OCI-LY7 (cell line): ENCODE results near the gene TNFAIP3. TPM values are rescaled to one million over a fixed set of nuclear protein-coding genes. Genes with fewer than 3 reads are reported as not detected.

Experiments used
- BruUV-seq: library from RNA; stranded (reverse); fragments of 400-500 nt; replicated peaks from 2 replicates; lab custom pipeline; 2021; lab: Mats Ljungman, UMichigan
- CTCF ChIA-PET: fragments of 300-600 bp; sonication (Branson Sonifier 250); formaldehyde crosslinking; loops from one replicate; lab custom pipeline; 2022; ENCODE audit warnings: antibody characterized with exemption; ENCODE audit not compliant: unreplicated experiment; lab: Charles Lee
- POLR2A ChIA-PET: fragments of 300-600 bp; sonication (Branson Sonifier 250); formaldehyde crosslinking; loops from one replicate; lab custom pipeline; 2022; ENCODE audit warnings: antibody characterized with exemption; lab: Charles Lee
- DNase-seq: peaks from one replicate; pipeline ENCODE4 v3.0.0-alpha.2; 2015; ENCODE audit warnings: low spot score
- H2AFZ ChIP-seq: fragments of 200-600 bp; sonication (generic), shearing (Covaris generic); 2 replicates; pipeline ENCODE4 v1.6.1; 2014; ENCODE audit warnings: mild to moderate bottlenecking, antibody characterized with exemption, low read length, moderate library complexity
- H3K27ac ChIP-seq: fragments of 200-600 bp; sonication (generic); 2 replicates; pipeline ENCODE4 v1.5.1; 2014; ENCODE audit warnings: mixed run types, low read depth, mild to moderate bottlenecking, moderate library complexity, low read length, inconsistent platforms; ENCODE audit not compliant: poor library complexity, severe bottlenecking
- H3K36me3 ChIP-seq: fragments of 200-600 bp; sonication (generic); 2 replicates; pipeline ENCODE4 v1.6.1; 2014; ENCODE audit warnings: mild to moderate bottlenecking, antibody characterized with exemption, low read length, moderate library complexity, mixed read lengths; ENCODE audit not compliant: insufficient read depth
- H3K4me1 ChIP-seq: fragments of 200-600 bp; sonication (generic); 2 replicates; pipeline ENCODE4 v1.5.1; 2014; ENCODE audit warnings: mild to moderate bottlenecking, low read length; ENCODE audit not compliant: insufficient read depth, poor library complexity, severe bottlenecking
- H3K4me2 ChIP-seq: fragments of 200-600 bp; sonication (generic); 2 replicates; pipeline ENCODE4 v1.6.1; 2014; ENCODE audit warnings: mild to moderate bottlenecking, low read length
- H3K4me3 ChIP-seq: fragments of 200-600 bp; sonication (generic); 2 replicates; pipeline ENCODE4 v1.5.1; 2014; ENCODE audit warnings: mild to moderate bottlenecking, low read depth, low read length; ENCODE audit not compliant: poor library complexity, severe bottlenecking
- H3K79me2 ChIP-seq: fragments of 200-600 bp; sonication (generic); 2 replicates; pipeline ENCODE4 v1.6.1; 2016; ENCODE audit warnings: low read depth, mild to moderate bottlenecking, low read length, moderate library complexity, mixed read lengths; ENCODE audit not compliant: insufficient read depth
- H3K9me2 ChIP-seq: fragments of 200-600 bp; sonication (generic); 2 replicates; pipeline ENCODE4 v1.6.1; 2016; ENCODE audit warnings: mild to moderate bottlenecking, low read length, mixed read lengths; ENCODE audit not compliant: insufficient read depth
- H3K9me3 ChIP-seq: fragments of 200-600 bp; sonication (generic); 2 replicates; pipeline ENCODE4 v1.6.1; 2014; ENCODE audit warnings: mild to moderate bottlenecking, mixed run types, low read length, mixed read lengths
- H4K20me1 ChIP-seq: fragments of 200-600 bp; sonication (generic); 2 replicates; pipeline ENCODE4 v1.6.1; 2014; ENCODE audit warnings: mild to moderate bottlenecking, antibody characterized with exemption, low read length, moderate library complexity, mixed read lengths; ENCODE audit not compliant: insufficient read depth
- CTCF ChIP-seq: fragments of 200-600 bp; sonication (generic); conservative IDR thresholded peaks from 2 replicates; pipeline ENCODE4 v1.5.1; 2014; ENCODE audit warnings: mild to moderate bottlenecking, antibody characterized with exemption, low read length, moderate library complexity, mixed read lengths
- EZH2phosphoT487 ChIP-seq: fragments of 200-600 bp; sonication (generic); IDR thresholded peaks from 2 replicates; pipeline ENCODE4 v1.6.1; 2018; ENCODE audit warnings: low read depth, borderline replicate concordance, mild to moderate bottlenecking, mixed run types, antibody characterized with exemption, low read length, moderate library complexity, mixed read lengths
- intact Hi-C: fragments of 100-400 bp; cut with micrococcal nuclease; formaldehyde crosslinking; loops from one replicate; pipeline ENCODE4 v1.10.0; 2022; ENCODE audit not compliant: unreplicated experiment
- total RNA-seq, 2 experiments: library from RNA; depleted of rRNA in 1 of 2; stranded (reverse); fragments of >200 nt in 1 of 2; shearing (Covaris generic) in 1 of 2; gene quantifications; 2 replicates each; pipeline ENCODE4 v1.2.3, GENCODE V29; 2014 to 2022

The TNFAIP3 gene
- total RNA-seq, 2 experiments from 2014 or later = 8.8 to 28.3 TPM

DNA sequence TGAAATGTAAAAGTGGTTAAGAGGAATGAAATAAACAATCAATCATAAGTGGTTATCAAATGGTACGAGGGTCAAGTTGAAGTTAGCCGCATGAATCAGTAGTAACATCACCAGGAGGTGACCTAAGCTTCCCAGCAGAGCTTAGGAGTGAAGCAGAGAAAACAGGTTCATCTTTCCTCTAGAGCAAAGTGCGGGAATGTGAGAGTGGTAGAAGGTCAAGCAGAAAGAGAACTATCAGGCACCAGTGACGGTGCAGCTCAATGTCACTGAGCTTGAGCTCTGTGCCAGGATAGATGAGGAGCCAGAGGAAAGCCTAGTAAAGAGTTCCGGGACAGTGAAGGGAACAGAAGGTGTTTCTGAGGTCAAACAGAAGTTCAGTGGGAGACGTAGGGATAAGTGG, 20.8 kb upstream of the TNFAIP3 start:
- H2AFZ ChIP-seq = no peak overlapping the region
- no peak for TF ChIP-seq CTCF
- intact Hi-C loops = no loop called here
- peaks cover 14% of the 10 kb centered on the region for H3K4me1 ChIP-seq
- ChIA-PET POLR2A (interaction anchor here (1.0 kb wide), 1 partner anchor 10 kb away, joined by 3 read pairs; no protein-coding TSS in a partner anchor), CTCF (no interaction called here)
- no peak overlapping the region for H3K4me3 ChIP-seq
- no peaks in the 10 kb centered on the region for H3K9me2 ChIP-seq
- no peaks in the 10 kb centered on the region for H3K9me3 ChIP-seq
- DNase-seq = no peak
- no TSS peak for BruUV-seq
- no peak overlapping the region for H3K4me2 ChIP-seq
- no peaks in the 10 kb centered on the region for H3K79me2 ChIP-seq
- H3K27ac ChIP-seq = no peak overlapping the region
- H3K36me3 ChIP-seq = no peaks in the 10 kb centered on the region
- no peaks in the 10 kb centered on the region for H4K20me1 ChIP-seq

DNA sequence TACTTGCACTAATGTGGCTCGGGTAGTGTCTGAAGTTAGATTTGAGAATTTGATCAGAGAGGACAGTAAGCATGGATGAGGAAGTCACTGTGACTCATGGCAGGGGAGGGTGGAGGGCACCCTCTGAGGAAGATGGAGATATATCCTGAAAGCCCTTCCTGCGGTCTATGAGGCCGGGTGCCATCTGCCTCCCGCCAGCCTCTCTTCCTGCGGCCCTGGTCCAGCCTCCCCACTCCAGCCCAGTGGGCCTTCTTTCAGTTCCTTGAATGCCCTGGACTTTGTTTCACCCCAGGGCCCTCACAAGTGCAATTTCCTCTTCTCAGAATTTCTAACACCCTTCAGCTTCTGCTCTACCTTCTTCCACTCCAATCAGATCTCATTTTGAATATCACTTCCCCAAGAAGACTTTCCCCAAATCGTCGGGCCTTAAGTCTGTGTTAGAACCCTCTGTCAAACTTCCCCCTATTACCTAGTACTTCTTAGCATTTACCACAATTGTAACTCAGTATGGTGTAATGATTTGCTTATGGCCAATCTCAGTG, 20.2 kb upstream of the TNFAIP3 start:
- Histone ChIP-seq H3K36me3 (no peaks in the 10 kb centered on the region), H3K4me2 (no peak overlapping the region), H2AFZ (no peak overlapping the region), H3K27ac (no peak overlapping the region), H3K4me3 (no peak overlapping the region), H3K79me2 (no peaks in the 10 kb centered on the region), H3K9me2 (no peaks in the 10 kb centered on the region), H3K4me1 (peaks cover 19% of the 10 kb centered on the region), H4K20me1 (no peaks in the 10 kb centered on the region), H3K9me3 (no peaks in the 10 kb centered on the region)
- intact Hi-C loops = no loop called here
- BruUV-seq = no TSS peak
- CTCF ChIA-PET = no interaction called here
- DNase-seq = no peak
- TF ChIP-seq CTCF (no peak), EZH2phosphoT487 (no peak)
- POLR2A ChIA-PET = interaction anchor here (1.0 to 1.3 kb wide), 2 partner anchors 11 to 15 kb away, joined by 3 read pairs; no protein-coding TSS in a partner anchor

GRCh38 chr6:137847748-137848147, 19.3 kb upstream of the TNFAIP3 start:
- no TSS peak for BruUV-seq
- no peak overlapping the region for H3K4me2 ChIP-seq

More at GRCh38 chr6:137847748-137848147, 19.3 kb upstream of the TNFAIP3 start:
- CTCF ChIA-PET = no interaction called here
- Histone ChIP-seq H3K36me3 (no peaks in the 10 kb centered on the region), H3K4me3 (no peak overlapping the region), H3K4me1 (peaks cover 28% of the 10 kb centered on the region), H3K79me2 (no peaks in the 10 kb centered on the region), H3K27ac (no peak overlapping the region), H2AFZ (no peak overlapping the region), H4K20me1 (no peaks in the 10 kb centered on the region), H3K9me3 (no peaks in the 10 kb centered on the region), H3K9me2 (no peaks in the 10 kb centered on the region)
- intact Hi-C loops = no loop called here
- DNase-seq = no peak
- POLR2A ChIA-PET = interaction anchor here (1.3 kb wide), 1 partner anchor 14 kb away, joined by 3 read pairs; no protein-coding TSS in a partner anchor
- no peak for TF ChIP-seq EZH2phosphoT487
- no peak for TF ChIP-seq CTCF
